Skeletal muscle cell (primary cell): ENCODE measurements around the gene CALM3.
"Not testable (repeated sequence)": the region's sequence is repeated elsewhere in the genome, so short reads cannot be mapped to it uniquely, and the experiment has no call there.

Source experiments
- DNase-seq: peaks from one replicate; pipeline ENCODE4 v3.0.0-alpha.2; 2010; ENCODE audit warnings: low read depth
- H3K4me3 ChIP-seq: 2 replicates; pipeline ENCODE4 v1.5.1; 2011; ENCODE audit warnings: low read depth, mild to moderate bottlenecking, control low read depth, low read length, moderate library complexity

The CALM3 gene

GRCh38 chr19:46601318-46602224 lies at the start of gene CALM3:
Gene CALM3 (plus strand): TSS chr19:46601330. CDS start chr19:46601435, 105 bp downstream.
- DNase-seq = no peak
- H3K4me3 ChIP-seq = peak within 1 kb of the TSS; percentile 100

- DNase-seq = no peak
- no peak overlapping the region for H3K4me3 ChIP-seq
Observed at GRCh38 chr19:46552891-46553290, 48.2 kb upstream of the CALM3 start.

- DNase-seq = no peak
- no peak overlapping the region for H3K4me3 ChIP-seq
Observed at GRCh38 chr19:46554161-46554560, 47.0 kb upstream of the CALM3 start.

GRCh38 chr19:46555628-46556280 lies 45.4 kb upstream of the CALM3 start:
- H3K4me3 ChIP-seq = no peak overlapping the region
- DNase-seq = no peak

- not testable (repeated sequence) for DNase-seq, H3K4me3 ChIP-seq
Observed at GRCh38 chr19:46556471-46556870, 44.7 kb upstream of the CALM3 start.

- DNase-seq = no peak
- H3K4me3 ChIP-seq = no peak overlapping the region
Observed at GRCh38 chr19:46559203-46559602, 41.9 kb upstream of the CALM3 start.

- DNase-seq = not testable (repeated sequence)
Observed at GRCh38 chr19:46559675-46560074, 41.5 kb upstream of the CALM3 start.

GRCh38 chr19:46564701-46565100 lies 36.4 kb upstream of the CALM3 start:
- DNase-seq = no peak
- H3K4me3 ChIP-seq = no peak overlapping the region

More at GRCh38 chr19:46559675-46560074, 41.5 kb upstream of the CALM3 start:
- H3K4me3 ChIP-seq = not testable (repeated sequence)

- no peak for DNase-seq
- H3K4me3 ChIP-seq = no peak overlapping the region
Observed at GRCh38 chr19:46571495-46571894, 29.6 kb upstream of the CALM3 start.

- DNase-seq = no peak
- no peak overlapping the region for H3K4me3 ChIP-seq
Observed at GRCh38 chr19:46573679-46574498, 27.2 kb upstream of the CALM3 start.

GRCh38 chr19:46574533-46574932 lies 26.6 kb upstream of the CALM3 start:
- no peak for DNase-seq

GRCh38 chr19:46578450-46578849 lies 22.7 kb upstream of the CALM3 start:
- no peak overlapping the region for H3K4me3 ChIP-seq
- DNase-seq = no peak

More at GRCh38 chr19:46574533-46574932, 26.6 kb upstream of the CALM3 start:
- H3K4me3 ChIP-seq = no peak overlapping the region

- H3K4me3 ChIP-seq = no peak overlapping the region
- DNase-seq = no peak
Observed at GRCh38 chr19:46579361-46579879, 21.7 kb upstream of the CALM3 start.

- H3K4me3 ChIP-seq = no peak overlapping the region
- no peak for DNase-seq
Observed at GRCh38 chr19:46580247-46580646, 20.9 kb upstream of the CALM3 start.

GRCh38 chr19:46585539-46585938 lies 15.6 kb upstream of the CALM3 start:
- H3K4me3 ChIP-seq = no peak overlapping the region
- no peak for DNase-seq

- DNase-seq = no peak
Observed at GRCh38 chr19:46586294-46586693, 14.8 kb upstream of the CALM3 start.

GRCh38 chr19:46587861-46588260 lies 13.3 kb upstream of the CALM3 start:
- no peak overlapping the region for H3K4me3 ChIP-seq
- no peak for DNase-seq

More at GRCh38 chr19:46586294-46586693, 14.8 kb upstream of the CALM3 start:
- H3K4me3 ChIP-seq = no peak overlapping the region

GRCh38 chr19:46591254-46591653 lies 9.9 kb upstream of the CALM3 start:
- no peak for DNase-seq

GRCh38 chr19:46591870-46592269 lies 9.3 kb upstream of the CALM3 start:
- no peak for DNase-seq
- no peak overlapping the region for H3K4me3 ChIP-seq

More at GRCh38 chr19:46591254-46591653, 9.9 kb upstream of the CALM3 start:
- no peak overlapping the region for H3K4me3 ChIP-seq
